H1 (cell line): ENCODE measurements around the gene MKLN1. TPM values are rescaled to one million over a fixed set of nuclear protein-coding genes. Genes with fewer than 3 reads are reported as not detected.

ENCODE experiments used
- CTCF ChIA-PET: fragments of 300-600 bp; sonication (Branson Sonifier 250); formaldehyde crosslinking; loops from one replicate; lab custom pipeline; 2021; ENCODE audit not compliant: partially characterized antibody; lab: Charles Lee
- POLR2A ChIA-PET: fragments of 300-600 bp; sonication (Branson Sonifier 250); formaldehyde crosslinking; loops from one replicate; lab custom pipeline; 2021; ENCODE audit warnings: inconsistent platforms; ENCODE audit not compliant: partially characterized antibody; lab: Charles Lee
- DNase-seq, 2 experiments: peaks; one replicate each; pipeline versions ENCODE4 v3.0.0 to v3.0.0-alpha.2; 2010 to 2022; ENCODE audit warnings: low spot score in 2 of 2, low read depth in 1 of 2, mixed read lengths in 1 of 2
- FAIRE-seq: peaks from 2 replicates; lab custom pipeline; 2011; peaks lifted over from hg19 to GRCh38; lab: Jason Lieb, UNC
- H2AFZ ChIP-seq: 2 replicates; pipeline ENCODE4 v1.8.1; 2012; ENCODE audit warnings: low read length, inconsistent platforms
- H2AK5ac ChIP-seq: 2 replicates; pipeline ENCODE4 v1.6.1; 2013; ENCODE audit warnings: low read depth, low read length
- H2BK120ac ChIP-seq: replicated peaks from 2 replicates; pipeline ENCODE3; 2013; ENCODE audit warnings: low read depth, low read length, inconsistent platforms
- H2BK12ac ChIP-seq: 2 replicates; pipeline ENCODE4 v1.6.1; 2013; ENCODE audit warnings: low read depth, low read length
- H2BK15ac ChIP-seq: 2 replicates; pipeline ENCODE4 v1.6.1; 2013; ENCODE audit warnings: low read length
- H2BK20ac ChIP-seq: 2 replicates; pipeline ENCODE4 v1.6.1; 2013; ENCODE audit warnings: low read length
- H2BK5ac ChIP-seq: 2 replicates; pipeline ENCODE4 v1.6.1; 2013; ENCODE audit warnings: low read depth, low read length
- H3K14ac ChIP-seq: 2 replicates; pipeline ENCODE4 v1.6.1; 2013; ENCODE audit warnings: inconsistent platforms; ENCODE audit not compliant: insufficient read length
- H3K18ac ChIP-seq: 2 replicates; pipeline ENCODE4 v1.6.1; 2013; ENCODE audit warnings: low read length; ENCODE audit errors: extremely low read depth
- H3K23ac ChIP-seq: 2 replicates; pipeline ENCODE4 v1.6.1; 2013; ENCODE audit warnings: inconsistent platforms; ENCODE audit not compliant: insufficient read length
- H3K23me2 ChIP-seq: 2 replicates; pipeline ENCODE4 v1.6.1; 2013; ENCODE audit warnings: low read depth, low read length
- H3K27ac ChIP-seq: 2 replicates; pipeline ENCODE4 v1.6.1; 2011; ENCODE audit warnings: low read depth, low read length, inconsistent platforms
- H3K27me3 ChIP-seq, 4 experiments: replicated peaks in 1 of 4; 1 replicate in 1 of 4; 2 replicates in 3 of 4; pipeline versions ENCODE4 v1.6.1 to v1.8.1; 2011 to 2013; ENCODE audit warnings: low read length in 3 of 4, mild to moderate bottlenecking in 3 of 4, inconsistent platforms in 2 of 4, mixed read lengths in 2 of 4, moderate library complexity in 1 of 4; ENCODE audit not compliant: control insufficient read depth in 3 of 4, insufficient read depth in 3 of 4; ENCODE audit errors: extremely low read depth in 1 of 4
- H3K36me3 ChIP-seq, 4 experiments: 2 replicates each; pipeline versions ENCODE4 v1.6.1 to v1.8.1; 2011 to 2013; ENCODE audit warnings: mild to moderate bottlenecking in 4 of 4, low read length in 3 of 4, moderate library complexity in 2 of 4, control low read depth in 1 of 4, inconsistent platforms in 1 of 4; ENCODE audit not compliant: insufficient read depth in 4 of 4, control insufficient read depth in 2 of 4
- H3K4ac ChIP-seq: replicated peaks from 2 replicates; pipeline ENCODE3; 2013; ENCODE audit warnings: low read length, low read depth, mixed read lengths, inconsistent platforms; ENCODE audit not compliant: insufficient read length
- H3K4me1 ChIP-seq, 4 experiments: replicated peaks in 1 of 4; 1 replicate in 1 of 4; 2 replicates in 3 of 4; pipeline versions ENCODE4 v1.6.1 to v1.8.1; 2011 to 2013; ENCODE audit warnings: low read length in 3 of 4, inconsistent platforms in 2 of 4, mixed read lengths in 1 of 4; ENCODE audit not compliant: insufficient read depth in 4 of 4, control insufficient read depth in 3 of 4
- H3K4me2 ChIP-seq, 2 experiments: 2 replicates each; pipeline versions ENCODE4 v1.6.1 to v1.8.1; 2011 to 2013; ENCODE audit warnings: low read depth in 2 of 2, low read length in 2 of 2, control low read depth in 1 of 2, inconsistent platforms in 1 of 2, mild to moderate bottlenecking in 1 of 2; ENCODE audit not compliant: insufficient read depth in 1 of 2
- H3K4me3 ChIP-seq, 4 experiments: fragments of 200-600, 300-600 bp in 1 of 4; sonication (generic), shearing (Covaris generic), sonication (Bioruptor Twin) in 1 of 4; 2 replicates each; pipeline versions ENCODE4 v1.5.1 to v1.8.1; 2011 to 2016; ENCODE audit warnings: low read length in 4 of 4, low read depth in 3 of 4, control low read depth in 2 of 4, inconsistent platforms in 2 of 4, mild to moderate bottlenecking in 2 of 4, mixed read lengths in 1 of 4, moderate library complexity in 1 of 4; ENCODE audit not compliant: insufficient read depth in 2 of 4; ENCODE audit errors: extremely low read depth in 1 of 4
- H3K56ac ChIP-seq: replicated peaks from 2 replicates; pipeline ENCODE3; 2013; ENCODE audit warnings: low read depth, mild to moderate bottlenecking, mixed read lengths, low read length, inconsistent platforms; ENCODE audit not compliant: insufficient read length
- H3K79me1 ChIP-seq: 2 replicates; pipeline ENCODE4 v1.6.1; 2013; ENCODE audit warnings: low read depth, low read length, control low read depth
- H3K79me2 ChIP-seq, 2 experiments: 2 replicates each; pipeline versions ENCODE4 v1.6.1 to v1.8.1; 2012 to 2013; ENCODE audit warnings: low read length in 2 of 2, mild to moderate bottlenecking in 2 of 2, inconsistent platforms in 1 of 2; ENCODE audit not compliant: insufficient read depth in 2 of 2, control insufficient read depth in 1 of 2
- H3K9ac ChIP-seq, 4 experiments: replicated peaks in 1 of 4; 1 replicate in 1 of 4; 2 replicates in 3 of 4; pipeline versions ENCODE4 v1.6.1 to v1.8.1; 2011 to 2013; ENCODE audit warnings: low read depth in 3 of 4, low read length in 3 of 4, control low read depth in 2 of 4, mild to moderate bottlenecking in 2 of 4, moderate library complexity in 2 of 4, inconsistent platforms in 1 of 4; ENCODE audit errors: extremely low read depth in 1 of 4
- H3K9me3 ChIP-seq, 2 experiments: 2 replicates each; pipeline versions ENCODE4 v1.6.1 to v1.8.1; 2012 to 2013; ENCODE audit warnings: mild to moderate bottlenecking in 2 of 2, moderate library complexity in 2 of 2, control low read depth in 1 of 2, inconsistent platforms in 1 of 2, low read depth in 1 of 2, low read length in 1 of 2, mixed read lengths in 1 of 2; ENCODE audit not compliant: insufficient read depth in 2 of 2
- H4K20me1 ChIP-seq, 2 experiments: replicated peaks in 1 of 2; 2 replicates each; pipeline versions ENCODE3 to v1.8.1; 2011 to 2013; ENCODE audit warnings: inconsistent platforms in 2 of 2, low read length in 2 of 2, mild to moderate bottlenecking in 1 of 2; ENCODE audit not compliant: insufficient read depth in 2 of 2, control insufficient read depth in 1 of 2
- H4K5ac ChIP-seq: 2 replicates; pipeline ENCODE4 v1.6.1; 2013; ENCODE audit warnings: low read length, low read depth, mixed read lengths, inconsistent platforms; ENCODE audit not compliant: insufficient read length
- H4K8ac ChIP-seq: 2 replicates; pipeline ENCODE4 v1.8.0; 2013; ENCODE audit warnings: mild to moderate bottlenecking, moderate library complexity, low read length, inconsistent platforms; ENCODE audit not compliant: insufficient read depth; ENCODE audit errors: extremely low read depth
- H4K91ac ChIP-seq: replicated peaks from 2 replicates; pipeline ENCODE3; 2013; ENCODE audit warnings: low read length, mixed read lengths, inconsistent platforms; ENCODE audit not compliant: insufficient read length
- HDAC6 ChIP-seq: IDR thresholded peaks from one replicate; pipeline ENCODE4 v1.7.1; 2012; ENCODE audit warnings: low read depth, mild to moderate bottlenecking, inconsistent platforms, low read length, moderate library complexity
- KDM1A ChIP-seq: fragments of 200-600, 300-600 bp; sonication (generic); IDR thresholded peaks from 2 replicates; pipeline ENCODE4 v1.7.1; 2016; ENCODE audit warnings: mild to moderate bottlenecking, low read length, borderline replicate concordance
- SAP30 ChIP-seq: fragments of 300-600 bp; sonication (generic); IDR thresholded peaks from 2 replicates; pipeline ENCODE4 v1.7.1; 2012; ENCODE audit warnings: low read length, moderate library complexity, mild to moderate bottlenecking, inconsistent platforms; ENCODE audit not compliant: insufficient read depth, insufficient replicate concordance
- WGBS, 2 experiments: shearing (Covaris generic) in 1 of 2; methylation state at CpG; one replicate each; pipeline versions ENCODE4 v1.1.6 to v1.1.7; 2013 to 2015; ENCODE audit warnings: low lambda C conversion rate in 2 of 2, mixed read lengths in 2 of 2, inconsistent platforms in 1 of 2, low coverage in 1 of 2, missing lambda C conversion rate in 1 of 2; ENCODE audit not compliant: insufficient replicate concordance in 2 of 2, insufficient coverage in 1 of 2, insufficient read length in 1 of 2; ENCODE audit errors: extremely low coverage in 1 of 2, missing lambda C conversion rate in 1 of 2; 5-methylcytosine and 5-hydroxymethylcytosine counted together
- polyA plus RNA-seq, 7 experiments: library from polyadenylated mRNA; depleted of rRNA in 3 of 7; stranded (reverse) in 5 of 7; unstranded in 2 of 7; fragments of >200 nt in 5 of 7; fragments of 200-250 nt in 2 of 7; gene quantifications; 1 replicate in 5 of 7; 2 replicates in 1 of 7; 4 replicates in 1 of 7; pipeline versions ENCODE4 v1.2.1 to v1.2.3, GENCODE V29; 2011 to 2013; ENCODE audit warnings: missing spikeins in 2 of 7, mixed read lengths in 2 of 7
- total RNA-seq: library from RNA; stranded (reverse); fragmentation: NEBNext Ultra II Directional; extraction: Animal tissue kit (Norgen Biotek cat#: 25700); gene quantifications from 2 replicates; pipeline ENCODE4 v1.2.1, GENCODE V29; 2021

MKLN1 gene
- total and polyA plus RNA-seq, 2 of the 8 experiments (the other 6 are each of a cell fraction or from before 2014, with no cell fraction given): 22.3 to 50.9 TPM

GRCh38 chr7:131279044-131279443 lies 48.6 kb upstream of the MKLN1 start:
- Histone ChIP-seq H2BK15ac (no peak overlapping the region), H3K36me3 (no peaks in the 10 kb centered on the region), H3K4me3 (no peak overlapping the region), H3K4me2 (no peak overlapping the region), H3K23me2 (no peaks in the 10 kb centered on the region; the same call in 1 of the 2 replicates), H2BK5ac (no peak overlapping the region), H4K91ac (no peak overlapping the region), H2AK5ac (no peak overlapping the region), H3K79me1 (no peaks in the 10 kb centered on the region), H4K8ac (no peak overlapping the region), H3K14ac (no peak overlapping the region), H3K23ac (no peak overlapping the region), H2AFZ (no peak overlapping the region), H3K27ac (no peak overlapping the region), H3K4me1 (no peaks in the 10 kb centered on the region), H3K4ac (no peak overlapping the region), H3K27me3 (no peaks in the 10 kb centered on the region), H3K9ac (no peak overlapping the region), H2BK12ac (no peak overlapping the region), H3K18ac (no peak overlapping the region), H4K5ac (no peak overlapping the region), H4K20me1 (no peaks in the 10 kb centered on the region), H2BK20ac (no peak overlapping the region), H3K9me3 (0 out of 4 replicates have a peak, but pooled peaks cover 0 to 2% of the 10 kb centered on the region in 2 experiments), H3K56ac (no peak overlapping the region), H3K79me2 (no peaks in the 10 kb centered on the region), H2BK120ac (no peak overlapping the region)
- 88% methylated on average over 1 of the region's 1 CpG; no CpG with 5 or more reads in 1 of the 2 experiments for WGBS, 2 experiments
- no peak for FAIRE-seq
- POLR2A ChIA-PET: interaction anchor here (0.8 kb wide), 1 partner anchor 11 kb away, joined by 3 read pairs; no protein-coding TSS in a partner anchor
- TF ChIP-seq HDAC6 (no peak), SAP30 (no peak), KDM1A (no peak)
- CTCF ChIA-PET: interaction anchor here (1.3 kb wide), 1 partner anchor 110 kb away, joined by 4 read pairs; no protein-coding TSS in a partner anchor
- DNase-seq: no peak
